Transverse colon (tissue), 4 donors: ENCODE measurements around the gene TDRD10.

Source experiments
- POLR2AphosphoS5 ChIP-seq, 3 donors: sonication (generic); formaldehyde crosslinking; IDR thresholded peaks; one replicate each; pipeline ENCODE4 v1.6.1; 2016; ENCODE audit warnings: antibody characterized with exemption in 3 of 3
- TF ChIP-seq, protein P1 (sequence below), 5 experiments: fragments of 200-600 bp in 3 of 5; fragments of 450-650 bp in 2 of 5; sonication (generic) in 3 of 5; IDR thresholded peaks; 1 replicate in 2 of 5; 2 replicates in 3 of 5; pipeline ENCODE4 v1.5.1; 2016 to 2017; ENCODE audit warnings: antibody characterized with exemption in 5 of 5, inconsistent platforms in 3 of 5, mild to moderate bottlenecking in 2 of 5, moderate library complexity in 1 of 5

DNA sequence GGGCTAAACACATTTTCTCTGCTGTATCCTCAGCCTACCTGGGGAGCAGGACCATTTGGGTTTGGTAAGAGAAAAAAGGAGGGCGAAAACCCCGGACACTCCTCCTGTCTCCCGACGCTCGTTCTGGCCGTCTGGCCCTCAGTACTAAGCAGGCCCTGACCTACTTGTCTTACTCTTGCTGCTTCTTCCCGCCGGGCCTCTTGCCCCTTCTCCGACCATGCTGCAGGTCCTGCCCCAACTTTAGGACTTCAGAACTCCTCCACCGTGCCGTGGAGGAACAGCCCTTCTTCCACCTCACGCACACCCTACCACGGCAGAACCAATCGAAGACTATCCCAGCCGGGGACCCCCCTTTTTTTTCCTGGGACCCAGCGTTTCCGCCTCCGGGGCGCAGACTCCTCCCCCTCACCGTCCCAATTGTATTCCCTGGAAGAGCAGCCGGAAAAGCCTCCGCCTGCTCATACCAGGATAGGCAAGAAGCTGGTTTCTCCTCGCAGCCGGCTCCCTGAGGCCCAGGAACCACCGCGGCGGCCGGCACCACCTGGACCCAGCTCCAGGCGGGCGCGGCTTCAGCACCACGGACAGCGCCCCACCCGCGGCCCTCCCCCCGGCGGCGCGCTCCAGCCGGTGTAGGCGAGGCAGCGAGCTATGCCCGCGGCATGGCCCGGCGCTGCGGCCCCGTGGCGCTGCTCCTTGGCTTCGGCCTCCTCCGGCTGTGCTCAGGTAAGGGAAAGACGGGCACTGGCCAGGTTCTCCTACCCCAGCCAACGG is 65.6 kb downstream of the TDRD10 start, which contains the start of gene CHRNB2:
- TF ChIP-seq, protein P1, sequence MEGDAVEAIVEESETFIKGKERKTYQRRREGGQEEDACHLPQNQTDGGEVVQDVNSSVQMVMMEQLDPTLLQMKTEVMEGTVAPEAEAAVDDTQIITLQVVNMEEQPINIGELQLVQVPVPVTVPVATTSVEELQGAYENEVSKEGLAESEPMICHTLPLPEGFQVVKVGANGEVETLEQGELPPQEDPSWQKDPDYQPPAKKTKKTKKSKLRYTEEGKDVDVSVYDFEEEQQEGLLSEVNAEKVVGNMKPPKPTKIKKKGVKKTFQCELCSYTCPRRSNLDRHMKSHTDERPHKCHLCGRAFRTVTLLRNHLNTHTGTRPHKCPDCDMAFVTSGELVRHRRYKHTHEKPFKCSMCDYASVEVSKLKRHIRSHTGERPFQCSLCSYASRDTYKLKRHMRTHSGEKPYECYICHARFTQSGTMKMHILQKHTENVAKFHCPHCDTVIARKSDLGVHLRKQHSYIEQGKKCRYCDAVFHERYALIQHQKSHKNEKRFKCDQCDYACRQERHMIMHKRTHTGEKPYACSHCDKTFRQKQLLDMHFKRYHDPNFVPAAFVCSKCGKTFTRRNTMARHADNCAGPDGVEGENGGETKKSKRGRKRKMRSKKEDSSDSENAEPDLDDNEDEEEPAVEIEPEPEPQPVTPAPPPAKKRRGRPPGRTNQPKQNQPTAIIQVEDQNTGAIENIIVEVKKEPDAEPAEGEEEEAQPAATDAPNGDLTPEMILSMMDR (IDR thresholded peaks at IDR 0.05), result no peak
- TF ChIP-seq POLR2AphosphoS5 (IDR thresholded peaks at IDR 0.05), result no peak
